AG09319 (cell line): ENCODE data around the gene ARMC10.
"Not testable (repeated sequence)": the region's sequence is repeated elsewhere in the genome, so short reads cannot be mapped to it uniquely, and the experiment has no call there.

Experiments used
- DNase-seq: peaks from one replicate; pipeline ENCODE4 v3.0.0-alpha.2; 2010; ENCODE audit warnings: low read depth; ENCODE audit errors: extremely low read depth
- TF ChIP-seq, protein P1 (sequence below): IDR thresholded peaks from 2 replicates; pipeline ENCODE4 v1.5.1; 2011; ENCODE audit warnings: low read depth, mild to moderate bottlenecking, inconsistent platforms, low read length, moderate library complexity

Gene ARMC10

DNA sequence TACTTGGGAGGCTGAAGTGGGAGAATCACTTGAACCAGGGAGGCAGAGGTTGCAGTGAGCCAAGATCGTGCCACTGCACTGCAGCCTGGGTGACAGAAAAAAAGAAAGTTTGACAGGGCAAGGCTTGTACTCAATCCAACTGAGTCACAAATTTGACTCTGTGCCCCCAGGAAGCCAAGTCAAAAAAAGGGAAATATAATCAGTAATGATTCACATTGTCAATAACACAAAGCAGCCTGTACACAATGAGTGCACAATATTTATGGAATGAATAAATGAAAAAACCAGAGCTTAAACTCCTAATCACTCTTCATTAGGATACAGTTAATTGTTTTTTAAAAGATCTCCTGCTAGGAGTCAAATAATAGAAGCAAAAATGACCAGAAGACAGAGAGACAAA lies 67.6 kb downstream of the ARMC10 start:
- no peak for DNase-seq
- TF ChIP-seq, protein P1, sequence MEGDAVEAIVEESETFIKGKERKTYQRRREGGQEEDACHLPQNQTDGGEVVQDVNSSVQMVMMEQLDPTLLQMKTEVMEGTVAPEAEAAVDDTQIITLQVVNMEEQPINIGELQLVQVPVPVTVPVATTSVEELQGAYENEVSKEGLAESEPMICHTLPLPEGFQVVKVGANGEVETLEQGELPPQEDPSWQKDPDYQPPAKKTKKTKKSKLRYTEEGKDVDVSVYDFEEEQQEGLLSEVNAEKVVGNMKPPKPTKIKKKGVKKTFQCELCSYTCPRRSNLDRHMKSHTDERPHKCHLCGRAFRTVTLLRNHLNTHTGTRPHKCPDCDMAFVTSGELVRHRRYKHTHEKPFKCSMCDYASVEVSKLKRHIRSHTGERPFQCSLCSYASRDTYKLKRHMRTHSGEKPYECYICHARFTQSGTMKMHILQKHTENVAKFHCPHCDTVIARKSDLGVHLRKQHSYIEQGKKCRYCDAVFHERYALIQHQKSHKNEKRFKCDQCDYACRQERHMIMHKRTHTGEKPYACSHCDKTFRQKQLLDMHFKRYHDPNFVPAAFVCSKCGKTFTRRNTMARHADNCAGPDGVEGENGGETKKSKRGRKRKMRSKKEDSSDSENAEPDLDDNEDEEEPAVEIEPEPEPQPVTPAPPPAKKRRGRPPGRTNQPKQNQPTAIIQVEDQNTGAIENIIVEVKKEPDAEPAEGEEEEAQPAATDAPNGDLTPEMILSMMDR, result no peak

- TF ChIP-seq, protein P1, result no peak
- DNase-seq, result no peak
These were observed 68.9 kb downstream of the ARMC10 start for GRCh38 chr7:103143868-103144267.

- DNase-seq, result not testable (repeated sequence)
These were observed 69.8 kb downstream of the ARMC10 start for GRCh38 chr7:103144754-103145153.

GRCh38 chr7:103148131-103148993 lies 73.4 kb downstream of the ARMC10 start:
- TF ChIP-seq, protein P1, result no peak
- DNase-seq, result no peak
